GM18502 (cell line): ENCODE measurements around the gene WNT5B.

ENCODE experiments used
- ATAC-seq: cut with Tn5 transposase; IDR thresholded peaks from one replicate; pipeline ENCODE4 v1.9.1; 2021; ENCODE audit warnings: mild to moderate bottlenecking; ENCODE audit not compliant: unreplicated experiment, poor library complexity

Gene WNT5B

GRCh38 chr12:1628666-1629337, at the start of gene WNT5B:
WNT5B (plus strand) TSS chr12:1629231; CDS start chr12:1631355, 2,124 bp downstream.
- no peak for ATAC-seq

DNA sequence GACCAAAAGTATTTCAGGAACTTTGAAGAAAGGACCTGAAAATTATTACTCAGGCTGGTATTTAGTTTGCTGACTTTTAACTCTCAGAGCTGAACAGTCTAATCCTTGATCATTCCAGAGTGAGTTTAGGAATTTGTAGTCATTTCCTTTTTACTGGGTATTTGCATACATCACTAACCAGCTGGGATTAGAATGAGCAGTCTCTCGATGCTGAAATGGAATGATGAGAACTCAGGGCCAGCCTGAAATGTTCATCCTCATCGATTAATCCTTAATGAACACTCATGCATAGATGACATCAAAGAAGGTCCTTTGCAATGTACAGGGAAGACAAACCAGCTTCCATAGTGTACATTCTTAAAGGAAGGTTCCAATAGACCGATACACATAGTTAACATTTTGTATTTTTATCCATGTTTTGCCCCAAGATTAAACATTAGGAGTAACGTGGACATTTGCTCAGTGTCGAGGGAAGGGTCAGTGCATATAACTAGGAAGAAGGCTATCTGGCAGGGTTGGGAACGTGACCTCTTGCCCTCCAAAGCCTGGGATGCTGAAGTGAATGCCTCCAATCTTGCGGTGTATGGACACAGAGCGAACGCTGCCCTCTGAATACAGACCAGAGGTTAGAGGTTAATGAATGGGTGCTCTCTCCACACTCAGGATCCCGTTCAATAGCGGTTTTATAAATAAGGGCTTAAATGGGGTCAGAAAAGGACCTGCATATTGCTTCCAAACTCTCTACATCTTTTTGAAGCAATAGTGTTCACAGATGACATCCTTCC, 49.2 kb upstream of the WNT5B start:
- ATAC-seq: no peak

DNA sequence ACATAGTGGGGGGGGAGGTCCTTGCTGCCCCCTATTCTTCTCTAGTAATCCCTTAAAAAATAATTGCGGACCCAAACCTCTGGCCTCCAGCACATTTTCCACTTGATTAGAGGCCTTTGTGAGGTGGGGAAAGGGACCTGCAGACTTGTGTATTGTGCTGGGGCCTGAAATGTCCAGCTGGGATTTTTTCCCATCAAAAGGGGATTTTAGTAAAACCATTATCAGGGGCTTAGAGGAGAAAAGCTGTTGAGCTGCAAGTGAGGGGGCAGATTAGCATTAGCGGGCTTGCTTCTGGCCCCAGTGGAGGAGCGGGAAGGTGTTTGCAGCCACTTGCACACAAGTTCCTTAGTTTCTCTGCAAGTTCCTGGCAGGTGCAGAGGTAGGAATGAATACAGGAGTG, 48.5 kb upstream of the WNT5B start:
- no peak for ATAC-seq

- ATAC-seq: no peak
Observed at GRCh38 chr12:1581973-1582708, 46.9 kb upstream of the WNT5B start.

- ATAC-seq: no peak
Observed at GRCh38 chr12:1582709-1583050, 46.4 kb upstream of the WNT5B start.

GRCh38 chr12:1583421-1584078, 45.5 kb upstream of the WNT5B start:
- ATAC-seq: no peak

DNA sequence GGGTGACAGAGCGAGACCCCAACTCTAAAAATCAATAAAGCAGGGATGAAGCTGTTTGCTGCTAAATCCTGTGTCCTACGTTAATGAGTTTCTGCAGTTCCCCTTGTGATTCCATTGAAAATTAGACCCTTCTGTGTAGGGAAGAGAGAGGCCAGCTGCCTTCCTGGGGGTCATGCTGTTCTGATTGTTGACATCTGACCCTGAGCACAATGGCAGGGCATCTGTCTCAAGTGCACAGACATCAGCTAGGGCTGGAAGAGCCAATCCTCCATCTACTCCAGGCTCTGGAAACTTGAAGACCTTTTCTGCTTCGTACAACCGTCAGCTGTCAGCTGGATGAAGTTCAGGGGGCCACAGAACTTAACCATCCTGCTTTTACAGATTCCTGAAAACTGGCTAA, 44.7 kb upstream of the WNT5B start:
- ATAC-seq: no peak

- ATAC-seq: no peak
Observed at GRCh38 chr12:1587927-1588574, 41.0 kb upstream of the WNT5B start.

DNA sequence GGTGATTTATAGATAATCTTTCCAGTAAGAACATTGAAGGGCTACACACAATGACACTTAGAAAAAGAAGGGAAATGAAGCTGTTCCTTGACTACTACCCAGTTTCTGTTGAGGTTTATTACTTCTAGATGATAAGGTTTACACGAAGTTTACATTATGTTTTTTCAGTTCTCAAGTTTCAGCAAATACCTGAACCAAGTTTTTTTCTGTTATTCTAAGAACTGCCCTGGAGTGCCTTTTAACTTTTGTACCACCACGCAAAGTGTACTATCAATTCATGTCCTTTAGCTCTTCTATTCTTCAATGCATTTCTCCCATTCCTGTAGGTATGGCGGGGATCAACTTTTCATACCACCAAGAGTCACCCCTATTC, 40.5 kb upstream of the WNT5B start:
- ATAC-seq: no peak

DNA sequence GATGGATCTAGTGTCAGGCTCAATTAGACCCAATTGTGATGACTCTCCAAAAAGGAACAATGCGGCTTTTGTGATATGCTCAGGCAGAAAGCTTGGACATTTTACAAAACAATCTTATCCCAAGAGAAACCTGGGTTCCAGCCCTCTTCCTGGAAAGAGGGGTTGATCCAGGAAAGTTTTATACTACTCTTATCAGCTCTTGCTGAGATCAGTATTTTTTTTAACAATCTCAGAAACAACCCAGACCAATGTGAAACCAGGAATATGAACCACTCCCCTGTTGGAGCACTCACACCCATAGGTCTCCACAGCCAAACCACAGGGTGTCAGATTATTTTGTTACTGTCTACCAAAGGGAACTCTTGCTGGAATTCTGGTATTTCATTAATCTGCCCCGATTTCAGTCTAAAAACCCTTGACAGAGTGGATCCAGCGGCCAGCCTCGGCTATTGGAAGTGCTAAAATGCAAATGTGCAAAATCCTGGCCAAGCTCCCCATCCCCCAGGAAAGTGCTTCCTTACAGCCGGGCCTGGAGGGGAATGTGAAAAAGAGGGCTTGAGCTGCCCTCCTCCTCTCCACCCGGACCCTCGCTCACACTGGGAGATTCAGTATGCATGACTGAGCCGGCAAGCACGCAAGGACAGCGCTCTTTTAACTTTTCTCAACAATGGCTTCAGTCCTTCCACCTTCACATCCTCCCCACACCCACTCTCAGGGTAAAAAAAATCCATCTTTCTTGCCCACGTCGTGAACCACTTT, 38.6 kb upstream of the WNT5B start:
- no peak for ATAC-seq

- no peak for ATAC-seq
Observed at GRCh38 chr12:1591034-1591433, 38.0 kb upstream of the WNT5B start.

DNA sequence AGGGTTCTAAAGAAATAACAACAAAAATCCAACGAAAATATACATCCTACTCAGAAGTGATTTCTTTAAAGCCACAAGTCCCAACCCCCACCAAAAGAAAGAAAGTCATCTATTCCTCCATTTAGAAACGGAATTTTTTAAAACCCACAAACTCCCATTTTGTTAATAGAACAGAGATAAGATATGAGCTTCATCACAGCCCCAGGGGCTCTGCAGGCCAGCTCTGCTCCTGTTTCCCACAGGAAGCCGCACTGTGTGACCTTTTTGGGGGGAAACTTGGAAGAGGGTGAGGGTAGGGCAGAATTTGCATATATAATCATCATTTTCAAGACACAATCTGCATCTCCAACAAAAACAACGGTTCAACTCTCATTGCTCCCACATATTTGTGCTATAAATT, 37.5 kb upstream of the WNT5B start:
- ATAC-seq: no peak

DNA sequence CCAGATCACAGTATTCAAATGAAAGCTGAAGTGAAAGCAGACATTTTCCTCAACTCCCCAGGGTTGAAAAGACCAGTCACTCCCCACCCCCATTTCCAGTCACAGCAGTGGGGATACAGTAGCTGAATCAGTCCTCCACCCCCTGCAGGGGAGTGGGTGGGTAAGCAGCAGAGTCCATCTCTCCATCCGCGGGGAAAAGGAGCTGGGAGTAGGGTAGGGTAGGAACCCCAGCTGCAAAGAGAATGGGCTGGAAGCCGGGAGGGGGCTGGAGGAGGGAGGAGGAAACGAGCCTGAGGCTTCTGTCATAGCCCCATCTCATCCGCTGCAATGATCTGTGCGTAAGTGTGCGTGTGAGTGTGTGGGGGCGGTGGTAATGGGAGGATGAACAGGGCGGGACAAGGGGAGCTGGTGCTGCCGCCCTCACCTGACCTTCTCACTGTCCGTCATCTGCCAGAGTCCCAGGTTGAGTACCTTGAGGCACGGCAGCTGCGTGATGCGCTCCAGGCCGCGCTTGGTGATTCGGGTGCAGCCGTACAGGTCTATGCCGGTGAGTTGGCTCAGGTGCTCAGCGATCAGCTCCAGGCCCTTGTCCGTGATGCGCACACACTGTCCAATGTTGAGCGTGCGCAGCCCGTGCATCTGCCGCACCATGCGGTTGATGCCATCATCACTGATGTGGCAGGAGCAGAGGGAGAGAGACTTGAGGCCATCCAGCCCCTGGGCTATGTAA, 36.4 kb upstream of the WNT5B start:
- no peak for ATAC-seq

- ATAC-seq: peak; percentile 26
Observed at GRCh38 chr12:1593174-1594005, 35.6 kb upstream of the WNT5B start.

DNA sequence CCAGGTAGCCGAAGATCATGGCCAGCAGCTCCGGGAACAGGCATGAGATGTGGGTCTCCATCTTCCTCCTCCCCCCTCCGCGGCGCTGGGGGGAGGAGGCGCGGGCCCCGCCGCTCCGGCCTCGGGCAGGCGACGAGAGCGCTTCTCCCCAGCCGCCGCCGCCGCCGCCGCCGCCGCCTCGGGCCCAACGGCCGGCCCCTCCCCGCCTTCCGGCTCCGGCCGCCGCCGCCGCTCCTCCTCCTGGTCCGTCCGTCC, 35.1 kb upstream of the WNT5B start:
- peak; percentile 52 for ATAC-seq

- ATAC-seq: peak; percentile 69
Observed at GRCh38 chr12:1594261-1595025, 34.6 kb upstream of the WNT5B start, which contains the start of gene FBXL14. FBXL14 (minus strand) TSS chr12:1594581; CDS start chr12:1594066, 515 bp downstream.

DNA sequence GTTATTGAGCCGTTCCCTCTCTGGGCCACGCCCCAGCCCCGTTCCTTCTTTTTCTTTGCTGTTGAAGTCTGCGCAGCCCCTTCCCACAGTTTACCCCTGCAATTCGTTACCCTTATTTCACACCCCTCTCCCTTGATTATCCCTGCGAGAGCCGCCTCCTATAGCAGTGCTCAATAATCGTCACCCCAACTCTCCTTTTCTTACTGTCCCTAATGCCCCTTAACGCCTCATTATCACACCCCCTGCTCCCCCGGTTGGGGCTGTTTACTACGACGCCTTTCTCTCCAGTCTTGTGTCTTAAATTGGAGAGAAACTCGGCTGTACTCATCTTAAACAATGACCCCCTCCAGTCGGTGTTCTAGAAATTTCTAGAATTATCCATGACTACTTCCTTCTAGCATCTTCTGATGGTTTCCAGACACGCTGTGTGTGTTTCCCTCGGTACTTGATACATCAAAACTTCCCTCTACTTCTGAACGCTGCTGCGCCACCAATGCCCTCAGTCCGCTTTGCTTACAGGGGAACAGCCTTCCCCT, 33.9 kb upstream of the WNT5B start:
- no peak for ATAC-seq
